ENCODE data around the gene CSF1R. TPM values are rescaled to one million over a fixed set of nuclear protein-coding genes. Genes with fewer than 3 reads are reported as not detected.

The CSF1R gene
- total and polyA plus RNA-seq, 10 donors: 23.1 to 429 (median 291) TPM

GRCh38 chr5:150126199-150126920, 40.0 kb upstream of the CSF1R start:
- no peaks in the 10 kb centered on the region for H3K27me3 ChIP-seq (replicated peaks in 1 of 7)
- TF ChIP-seq CTCF (IDR thresholded peaks at IDR 0.05 in 8 of 11, conservative IDR thresholded peaks at IDR 0.05 in 3 of 11): no peak
- no peak for TF ChIP-seq POLR2A (IDR thresholded peaks at IDR 0.05)
- no peak for TF ChIP-seq POLR2AphosphoS5 (IDR thresholded peaks at IDR 0.05)
- H3K27ac ChIP-seq: peak overlapping the region in 1 of 8 donors; percentile 8
- WGBS, 5 donors: 82 to 88% (median 84%) methylated on average over 8 to 10 of the region's 10 CpGs
- H3K36me3 ChIP-seq: peaks cover 0 to 77% (median 0%) of the 10 kb centered on the region in 6 donors
- no peak overlapping the region for H3K4me3 ChIP-seq
- intact Hi-C loops (cut with DNase I; ENCODE audit: low total_unique reads): no loop called here
- no peak for DNase-seq
- H3K4me1 ChIP-seq: peaks cover 3 to 44% (median 14%) of the 10 kb centered on the region in 6 donors
- H3K9me3 ChIP-seq: no peaks in the 10 kb centered on the region

- Histone ChIP-seq H3K27me3 (replicated peaks in 1 of 7) (no peaks in the 10 kb centered on the region), H3K9me3 (no peaks in the 10 kb centered on the region), H3K4me1 (peaks cover 3 to 34% (median 14%) of the 10 kb centered on the region in 6 donors), H3K36me3 (peaks cover 0 to 87% (median 0%) of the 10 kb centered on the region in 6 donors), H3K27ac (peak overlapping the region in 2 of 8 donors; percentile 5 to 7), H3K4me3 (no peak overlapping the region)
- TF ChIP-seq POLR2A (IDR thresholded peaks at IDR 0.05) (no peak), POLR2AphosphoS5 (IDR thresholded peaks at IDR 0.05) (peak in 1 of 3 donors; percentile 12)
- DNase-seq: no peak
- intact Hi-C loops (cut with DNase I; ENCODE audit: low total_unique reads): no loop called here
- 89 to 95% (median 91%) methylated on average over 10 of the region's 10 CpGs for WGBS, 5 donors
Observed at GRCh38 chr5:150125334-150125733, 39.0 kb upstream of the CSF1R start.

GRCh38 chr5:150124596-150124995, 38.2 kb upstream of the CSF1R start:
- DNase-seq: peak; percentile 56
- Histone ChIP-seq H3K36me3 (peaks cover 0 to 90% (median 0%) of the 10 kb centered on the region in 6 donors), H3K4me1 (peaks cover under 1 to 27% (median 7%) of the 10 kb centered on the region in 6 donors), H3K27me3 (replicated peaks in 1 of 7) (no peaks in the 10 kb centered on the region), H3K9me3 (no peaks in the 10 kb centered on the region), H3K4me3 (no peak overlapping the region), H3K27ac (peak overlapping the region in 3 of 8 donors; percentile 34 to 64 (median 52))
- 64 to 85% (median 83%) methylated on average over 5 to 8 of the region's 8 CpGs for WGBS, 5 donors
- TF ChIP-seq CTCF (IDR thresholded peaks at IDR 0.05 in 8 of 11, conservative IDR thresholded peaks at IDR 0.05 in 3 of 11): no peak
- TF ChIP-seq POLR2AphosphoS5 (IDR thresholded peaks at IDR 0.05): no peak
- TF ChIP-seq POLR2A (IDR thresholded peaks at IDR 0.05): no peak
- intact Hi-C loops (cut with DNase I; ENCODE audit: low total_unique reads): no loop called here

- intact Hi-C loops (cut with DNase I; ENCODE audit: low total_unique reads): no loop called here
- TF ChIP-seq CTCF (IDR thresholded peaks at IDR 0.05 in 8 of 11, conservative IDR thresholded peaks at IDR 0.05 in 3 of 11) (no peak), POLR2A (IDR thresholded peaks at IDR 0.05) (no peak), POLR2AphosphoS5 (IDR thresholded peaks at IDR 0.05) (peak in 1 of 3 donors; percentile 47)
- WGBS, 5 donors: 69 to 83% (median 74%) methylated on average over 8 to 11 of the region's 11 CpGs
- no peaks in the 10 kb centered on the region for H3K9me3 ChIP-seq
- peak; percentile 73 for DNase-seq
- peaks cover 0 to 26% (median 6%) of the 10 kb centered on the region in 6 donors for H3K4me1 ChIP-seq
- no peaks in the 10 kb centered on the region for H3K27me3 ChIP-seq (replicated peaks in 1 of 7)
- no peak overlapping the region for H3K4me3 ChIP-seq
- H3K36me3 ChIP-seq: peaks cover 0 to 90% (median 0%) of the 10 kb centered on the region in 6 donors
- H3K27ac ChIP-seq: peak overlapping the region in 4 of 8 donors; percentile 18 to 64 (median 43)
Observed at GRCh38 chr5:150124111-150124557, 37.8 kb upstream of the CSF1R start.

Data from spleen (tissue), 11 donors.